ENCODE measurements around the gene LNX2.

LNX2 gene

GRCh38 chr13:27637289-27637626 is 16.9 kb upstream of the LNX2 start:
- Histone ChIP-seq H3K9me3 (ENCODE audit: insufficient read depth, low read depth, low read length) (no peaks in the 10 kb centered on the region), H3F3A (ENCODE audit: low read depth) (no peaks in the 10 kb centered on the region; the same call in 1 of the 2 replicates), H3K4me3 (ENCODE audit: low read length, poor library complexity, severe bottlenecking) (peak overlapping the region; percentile 1), H3K9ac (ENCODE audit: low read depth, low read length, poor library complexity, severe bottlenecking) (no peak overlapping the region), H2AFZ (ENCODE audit: low read length) (no peak overlapping the region), H3K36me3 (ENCODE audit: insufficient read depth, low read length) (no peaks in the 10 kb centered on the region), H4K20me1 (ENCODE audit: insufficient read depth, low read length, poor library complexity, severe bottlenecking) (peaks cover 21% of the 10 kb centered on the region), H3K4me2 (ENCODE audit: low read depth, low read length, poor library complexity, severe bottlenecking) (peak overlapping the region; percentile 28), H3K27me3 (ENCODE audit: insufficient read depth, low read length, poor library complexity, severe bottlenecking) (no peaks in the 10 kb centered on the region), H3K79me2 (ENCODE audit: insufficient read depth, low read length) (peaks cover 57% of the 10 kb centered on the region), H3K4me1 (ENCODE audit: insufficient read depth, low read length, poor library complexity, severe bottlenecking) (peaks cover 38% of the 10 kb centered on the region), H3K9me2 (replicated peaks; ENCODE audit: low read depth, low read length) (no peaks in the 10 kb centered on the region)
- TF ChIP-seq EZH2phosphoT487 (IDR thresholded peaks at IDR 0.05; ENCODE audit: borderline replicate concordance) = no peak
- TF ChIP-seq CTCF (conservative IDR thresholded peaks at IDR 0.05; ENCODE audit: low read length) = no peak

GRCh38 chr13:27636589-27637288 is 16.4 kb upstream of the LNX2 start:
- Histone ChIP-seq H4K20me1 (ENCODE audit: insufficient read depth, low read length, poor library complexity, severe bottlenecking) (peaks cover 26% of the 10 kb centered on the region), H3K4me2 (ENCODE audit: low read depth, low read length, poor library complexity, severe bottlenecking) (peak overlapping the region; percentile 28), H3K4me3 (ENCODE audit: low read length, poor library complexity, severe bottlenecking) (peak overlapping the region; percentile 1), H3K27me3 (ENCODE audit: insufficient read depth, low read length, poor library complexity, severe bottlenecking) (no peaks in the 10 kb centered on the region), H3K79me2 (ENCODE audit: insufficient read depth, low read length) (peaks cover 57% of the 10 kb centered on the region), H3K9ac (ENCODE audit: low read depth, low read length, poor library complexity, severe bottlenecking) (no peak overlapping the region), H3F3A (ENCODE audit: low read depth) (no peaks in the 10 kb centered on the region; the same call in 1 of the 2 replicates), H3K9me3 (ENCODE audit: insufficient read depth, low read depth, low read length) (no peaks in the 10 kb centered on the region), H3K36me3 (ENCODE audit: insufficient read depth, low read length) (no peaks in the 10 kb centered on the region), H3K4me1 (ENCODE audit: insufficient read depth, low read length, poor library complexity, severe bottlenecking) (peaks cover 40% of the 10 kb centered on the region), H2AFZ (ENCODE audit: low read length) (no peak overlapping the region), H3K9me2 (replicated peaks; ENCODE audit: low read depth, low read length) (no peaks in the 10 kb centered on the region)
- TF ChIP-seq EZH2phosphoT487 (IDR thresholded peaks at IDR 0.05; ENCODE audit: borderline replicate concordance) (no peak), CTCF (conservative IDR thresholded peaks at IDR 0.05; ENCODE audit: low read length) (no peak)

GRCh38 chr13:27635266-27635665 is 14.9 kb upstream of the LNX2 start:
- Histone ChIP-seq H3K4me1 (ENCODE audit: insufficient read depth, low read length, poor library complexity, severe bottlenecking) (peaks cover 46% of the 10 kb centered on the region), H3K4me3 (ENCODE audit: low read length, poor library complexity, severe bottlenecking) (no peak overlapping the region), H3K9me3 (ENCODE audit: insufficient read depth, low read depth, low read length) (no peaks in the 10 kb centered on the region), H3K9ac (ENCODE audit: low read depth, low read length, poor library complexity, severe bottlenecking) (no peak overlapping the region), H4K20me1 (ENCODE audit: insufficient read depth, low read length, poor library complexity, severe bottlenecking) (peaks cover 30% of the 10 kb centered on the region), H3K4me2 (ENCODE audit: low read depth, low read length, poor library complexity, severe bottlenecking) (no peak overlapping the region), H2AFZ (ENCODE audit: low read length) (no peak overlapping the region), H3K9me2 (replicated peaks; ENCODE audit: low read depth, low read length) (no peaks in the 10 kb centered on the region), H3K79me2 (ENCODE audit: insufficient read depth, low read length) (peaks cover 60% of the 10 kb centered on the region), H3F3A (ENCODE audit: low read depth) (no peaks in the 10 kb centered on the region; the same call in 1 of the 2 replicates), H3K36me3 (ENCODE audit: insufficient read depth, low read length) (no peaks in the 10 kb centered on the region), H3K27me3 (ENCODE audit: insufficient read depth, low read length, poor library complexity, severe bottlenecking) (no peaks in the 10 kb centered on the region)
- no peak for TF ChIP-seq EZH2phosphoT487 (IDR thresholded peaks at IDR 0.05; ENCODE audit: borderline replicate concordance)
- TF ChIP-seq CTCF (conservative IDR thresholded peaks at IDR 0.05; ENCODE audit: low read length) = no peak

Measured in Loucy (cell line).